ENCODE results near the gene MEIKIN. TPM values are rescaled to one million over a fixed set of nuclear protein-coding genes. Genes with fewer than 3 reads are reported as not detected.

The MEIKIN gene
- total and polyA plus RNA-seq, 2 donors (not counting 1 experiment from before 2014, with no cell fraction given) = not detected

DNA sequence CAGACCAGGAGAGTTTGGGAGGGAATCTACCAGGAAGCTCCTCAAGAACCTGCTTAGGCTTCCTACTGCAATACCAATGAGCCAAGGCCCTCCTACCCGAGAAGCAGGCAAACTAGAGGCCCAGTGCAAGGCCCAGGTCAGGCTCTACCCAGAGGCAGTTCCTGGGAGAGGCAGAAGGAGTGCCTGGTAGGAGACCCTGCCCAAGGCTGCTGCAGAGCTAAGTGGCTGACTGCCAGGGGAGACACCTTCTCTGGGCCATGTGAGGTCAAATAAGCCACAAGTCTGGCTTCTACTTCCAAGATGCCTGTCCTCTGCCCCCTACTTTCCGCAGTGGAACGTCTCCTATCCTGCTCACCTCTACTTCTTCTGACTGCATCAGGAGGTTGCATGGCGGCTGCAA lies 48.2 kb upstream of the MEIKIN start:
- H3K4me3 ChIP-seq (replicated peaks in 1 of 4; ENCODE audit: control extremely low read depth in 1 of 4, insufficient read depth in 1 of 4, low read depth in 3 of 4, low read length in 4 of 4) = no peak overlapping the region
- peaks cover 19% of the 10 kb centered on the region for H3K27me3 ChIP-seq (ENCODE audit: control insufficient read depth, insufficient read depth, low read length)
- H3K36me3 ChIP-seq (ENCODE audit: control insufficient read depth, insufficient read depth, low read length) = no peaks in the 10 kb centered on the region
- no peaks in the 10 kb centered on the region for H3K79me2 ChIP-seq (ENCODE audit: control insufficient read depth, insufficient read depth, low read length)
- H3K9ac ChIP-seq (ENCODE audit: insufficient read depth, low read length) = no peak overlapping the region
- TF ChIP-seq EZH2 (IDR thresholded peaks at IDR 0.05; ENCODE audit: low read length, missing control alignments) = no peak
- TF ChIP-seq, protein P1, sequence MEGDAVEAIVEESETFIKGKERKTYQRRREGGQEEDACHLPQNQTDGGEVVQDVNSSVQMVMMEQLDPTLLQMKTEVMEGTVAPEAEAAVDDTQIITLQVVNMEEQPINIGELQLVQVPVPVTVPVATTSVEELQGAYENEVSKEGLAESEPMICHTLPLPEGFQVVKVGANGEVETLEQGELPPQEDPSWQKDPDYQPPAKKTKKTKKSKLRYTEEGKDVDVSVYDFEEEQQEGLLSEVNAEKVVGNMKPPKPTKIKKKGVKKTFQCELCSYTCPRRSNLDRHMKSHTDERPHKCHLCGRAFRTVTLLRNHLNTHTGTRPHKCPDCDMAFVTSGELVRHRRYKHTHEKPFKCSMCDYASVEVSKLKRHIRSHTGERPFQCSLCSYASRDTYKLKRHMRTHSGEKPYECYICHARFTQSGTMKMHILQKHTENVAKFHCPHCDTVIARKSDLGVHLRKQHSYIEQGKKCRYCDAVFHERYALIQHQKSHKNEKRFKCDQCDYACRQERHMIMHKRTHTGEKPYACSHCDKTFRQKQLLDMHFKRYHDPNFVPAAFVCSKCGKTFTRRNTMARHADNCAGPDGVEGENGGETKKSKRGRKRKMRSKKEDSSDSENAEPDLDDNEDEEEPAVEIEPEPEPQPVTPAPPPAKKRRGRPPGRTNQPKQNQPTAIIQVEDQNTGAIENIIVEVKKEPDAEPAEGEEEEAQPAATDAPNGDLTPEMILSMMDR (conservative IDR thresholded peaks at IDR 0.05 in 1 of 2, IDR thresholded peaks at IDR 0.05 in 1 of 2; ENCODE audit: low read depth in 1 of 2, low read length in 2 of 2) = no peak
- DNase-seq (ENCODE audit: low read depth in 2 of 2) = no peak
- H3K4me1 ChIP-seq (ENCODE audit: control insufficient read depth, extremely low read depth, insufficient read depth, low read length) = no peaks in the 10 kb centered on the region
- H3K27ac ChIP-seq (ENCODE audit: insufficient read depth, low read length) = no peak overlapping the region
- H3K9me3 ChIP-seq (ENCODE audit: control insufficient read depth, insufficient read depth, low read depth, low read length) = no peaks in the 10 kb centered on the region
- no peak overlapping the region for H2AFZ ChIP-seq (ENCODE audit: low read length)
- H3K4me2 ChIP-seq (ENCODE audit: extremely low read depth, insufficient read depth, low read length) = no peak overlapping the region
- H4K20me1 ChIP-seq (ENCODE audit: control insufficient read depth, extremely low read depth, insufficient read depth, low read length) = no peaks in the 10 kb centered on the region

DNA sequence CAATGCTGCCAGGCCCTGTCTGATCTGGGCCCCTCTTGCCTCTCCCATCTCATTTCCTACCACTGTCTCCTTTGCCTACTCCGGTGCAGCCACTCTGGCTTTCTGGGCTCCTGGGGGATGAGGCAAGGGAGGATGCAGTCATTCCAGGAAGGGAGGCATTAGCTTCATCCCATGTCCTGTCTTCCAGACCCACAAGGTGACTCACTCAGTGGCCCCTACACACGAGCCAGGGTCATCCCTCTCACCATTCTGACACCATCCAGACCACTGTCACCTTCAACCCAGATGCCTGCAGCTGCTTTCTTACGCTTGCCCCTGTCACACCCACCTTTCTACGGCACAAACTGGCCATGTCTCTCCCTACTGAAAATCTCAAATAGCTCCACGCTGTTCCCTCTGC lies 46.9 kb upstream of the MEIKIN start:
- H3K4me2 ChIP-seq (ENCODE audit: extremely low read depth, insufficient read depth, low read length) = no peak overlapping the region

DNA sequence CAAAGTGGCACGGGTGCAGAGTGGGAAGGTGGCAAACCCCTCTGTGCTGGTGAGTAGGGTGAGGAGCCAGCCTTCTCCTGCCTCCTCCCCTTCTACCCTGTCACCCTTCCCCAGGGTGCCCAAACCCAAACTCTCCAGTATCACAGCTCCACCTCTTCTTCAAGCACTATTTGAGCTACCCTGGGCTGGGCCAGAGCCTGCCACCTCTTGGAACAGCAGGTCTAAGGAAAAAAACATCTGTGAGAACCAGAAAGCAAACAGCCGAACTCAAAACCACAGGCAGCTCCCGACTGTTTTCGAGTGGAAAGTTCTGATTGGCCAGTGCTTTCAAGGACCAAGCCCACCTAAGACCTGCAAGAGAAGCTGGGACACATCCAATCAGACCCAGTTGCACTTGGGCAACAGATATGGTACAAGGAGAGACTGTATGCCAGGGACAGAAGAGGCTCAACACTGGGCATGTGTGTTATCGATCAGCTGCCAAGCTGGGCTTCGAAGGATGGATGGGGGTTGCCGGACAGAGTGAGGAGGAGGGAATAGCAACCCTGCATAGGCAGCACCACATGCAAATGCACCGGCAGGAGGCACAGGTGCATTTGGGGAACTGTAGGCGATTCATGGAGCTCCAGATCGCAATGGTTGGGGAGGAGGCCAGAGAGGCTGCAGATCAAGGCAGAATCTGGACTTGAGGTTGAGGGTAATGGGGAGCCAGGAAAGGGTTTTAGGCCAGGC lies 46.3 kb upstream of the MEIKIN start:
- Histone ChIP-seq H3K4me3 (replicated peaks in 1 of 4; ENCODE audit: control extremely low read depth in 1 of 4, insufficient read depth in 1 of 4, low read depth in 3 of 4, low read length in 4 of 4) (no peak overlapping the region), H3K9ac (ENCODE audit: insufficient read depth, low read length) (no peak overlapping the region), H3K9me3 (ENCODE audit: control insufficient read depth, insufficient read depth, low read depth, low read length) (no peaks in the 10 kb centered on the region), H3K27ac (ENCODE audit: insufficient read depth, low read length) (no peak overlapping the region), H3K27me3 (ENCODE audit: control insufficient read depth, insufficient read depth, low read length) (peaks cover 16% of the 10 kb centered on the region), H3K4me2 (ENCODE audit: extremely low read depth, insufficient read depth, low read length) (no peak overlapping the region), H3K4me1 (ENCODE audit: control insufficient read depth, extremely low read depth, insufficient read depth, low read length) (no peaks in the 10 kb centered on the region), H3K79me2 (ENCODE audit: control insufficient read depth, insufficient read depth, low read length) (no peaks in the 10 kb centered on the region), H4K20me1 (ENCODE audit: control insufficient read depth, extremely low read depth, insufficient read depth, low read length) (no peaks in the 10 kb centered on the region), H3K36me3 (ENCODE audit: control insufficient read depth, insufficient read depth, low read length) (no peaks in the 10 kb centered on the region), H2AFZ (ENCODE audit: low read length) (no peak overlapping the region)
- DNase-seq (ENCODE audit: low read depth in 2 of 2) = no peak
- TF ChIP-seq EZH2 (IDR thresholded peaks at IDR 0.05; ENCODE audit: low read length, missing control alignments) = no peak
- TF ChIP-seq, protein P1 (conservative IDR thresholded peaks at IDR 0.05 in 1 of 2, IDR thresholded peaks at IDR 0.05 in 1 of 2; ENCODE audit: low read depth in 1 of 2, low read length in 2 of 2) = no peak

More for the DNA sequence above, 46.9 kb upstream of the MEIKIN start:
- no peak overlapping the region for H2AFZ ChIP-seq (ENCODE audit: low read length)
- TF ChIP-seq, protein P1 (conservative IDR thresholded peaks at IDR 0.05 in 1 of 2, IDR thresholded peaks at IDR 0.05 in 1 of 2; ENCODE audit: low read depth in 1 of 2, low read length in 2 of 2) = no peak
- TF ChIP-seq EZH2 (IDR thresholded peaks at IDR 0.05; ENCODE audit: low read length, missing control alignments) = no peak
- H3K4me1 ChIP-seq (ENCODE audit: control insufficient read depth, extremely low read depth, insufficient read depth, low read length) = no peaks in the 10 kb centered on the region
- no peak overlapping the region for H3K27ac ChIP-seq (ENCODE audit: insufficient read depth, low read length)
- peaks cover 19% of the 10 kb centered on the region for H3K27me3 ChIP-seq (ENCODE audit: control insufficient read depth, insufficient read depth, low read length)
- no peaks in the 10 kb centered on the region for H3K36me3 ChIP-seq (ENCODE audit: control insufficient read depth, insufficient read depth, low read length)
- H3K9me3 ChIP-seq (ENCODE audit: control insufficient read depth, insufficient read depth, low read depth, low read length) = no peaks in the 10 kb centered on the region
- H3K79me2 ChIP-seq (ENCODE audit: control insufficient read depth, insufficient read depth, low read length) = no peaks in the 10 kb centered on the region
- no peak overlapping the region for H3K9ac ChIP-seq (ENCODE audit: insufficient read depth, low read length)
- no peak for DNase-seq (ENCODE audit: low read depth in 2 of 2)
- H4K20me1 ChIP-seq (ENCODE audit: control insufficient read depth, extremely low read depth, insufficient read depth, low read length) = no peaks in the 10 kb centered on the region
- no peak overlapping the region for H3K4me3 ChIP-seq (replicated peaks in 1 of 4; ENCODE audit: control extremely low read depth in 1 of 4, insufficient read depth in 1 of 4, low read depth in 3 of 4, low read length in 4 of 4)

Data from fibroblast of lung (primary cell).